Esophagus muscularis mucosa (tissue), 4 donors: Measurements from ENCODE around the gene RNF222.

ENCODE experiments used
- CTCF ChIP-seq, 3 experiments: fragments of 200-600 bp in 2 of 3; fragments of 450-650 bp in 1 of 3; sonication (generic) in 2 of 3; IDR thresholded peaks; one replicate each; pipeline ENCODE4 v1.5.1; 2017 to 2019; ENCODE audit warnings: antibody characterized with exemption in 3 of 3, mild to moderate bottlenecking in 2 of 3, moderate library complexity in 1 of 3
- EP300 ChIP-seq: sonication (generic); formaldehyde crosslinking; IDR thresholded peaks from one replicate; pipeline ENCODE4 v1.6.1; 2017; ENCODE audit warnings: antibody characterized with exemption
- POLR2A ChIP-seq: fragments of 450-650 bp; IDR thresholded peaks from one replicate; pipeline ENCODE4 v1.6.1; 2017; ENCODE audit warnings: antibody characterized with exemption, moderate library complexity, mild to moderate bottlenecking, low read depth
- POLR2AphosphoS5 ChIP-seq, 2 donors: sonication (generic); formaldehyde crosslinking; IDR thresholded peaks; one replicate each; pipeline ENCODE4 v1.6.1; 2017; ENCODE audit warnings: antibody characterized with exemption in 2 of 2

- TF ChIP-seq CTCF (IDR thresholded peaks at IDR 0.05) (no peak), POLR2A (no peak), POLR2AphosphoS5 (IDR thresholded peaks at IDR 0.05) (no peak), EP300 (no peak)
These were observed 39.7 kb downstream of the RNF222 start for GRCh38 chr17:8357910-8358309.
